T-cell (primary cell): ENCODE results near the gene RABGAP1L. TPM values are rescaled to one million over a fixed set of nuclear protein-coding genes. Genes with fewer than 3 reads are reported as not detected.

Experiments used
- ATAC-seq, 4 experiments: fragments of 200-7000 bp in 3 of 4; fragments of 150-1000 bp in 1 of 4; cut with Tn5 transposase; replicated peaks in 1 of 4; 1 replicate in 3 of 4; 2 replicates in 1 of 4; pipeline ENCODE4 v1.10.0; 2021; ENCODE audit warnings: moderate library complexity in 3 of 4, mild to moderate bottlenecking in 2 of 4, moderate number of reproducible peaks in 1 of 4
- CTCF ChIA-PET, 2 donors: fragments of 300-600 bp; sonication (Branson Sonifier 250); formaldehyde crosslinking; loops; one replicate each; lab custom pipeline; 2022; ENCODE audit warnings: antibody characterized with exemption in 2 of 2; lab: Charles Lee
- POLR2A ChIA-PET, 2 donors: fragments of 300-600 bp; sonication (Branson Sonifier 250); formaldehyde crosslinking; loops; one replicate each; lab custom pipeline; 2022; ENCODE audit warnings: antibody characterized with exemption in 2 of 2; lab: Charles Lee
- DNase-seq, 35 experiments: peaks; one replicate each; pipeline versions ENCODE4 v3.0.0 to v3.0.0-alpha.2; 2013 to 2023
- H3K27ac ChIP-seq: one replicate; pipeline ENCODE4 v1.5.1; 2013; ENCODE audit warnings: low read length
- H3K27me3 ChIP-seq, 2 experiments: replicated peaks in 1 of 2; 1 replicate in 1 of 2; 2 replicates in 1 of 2; pipeline versions ENCODE4 v1.6.1 to v1.7.0; 2013; ENCODE audit warnings: low read length in 1 of 2, mixed read lengths in 1 of 2; ENCODE audit not compliant: control insufficient read depth in 2 of 2, insufficient read depth in 2 of 2; ENCODE audit errors: extremely low read depth in 1 of 2
- H3K36me3 ChIP-seq, 2 donors: 1 replicate in 1 of 2; 2 replicates in 1 of 2; pipeline versions ENCODE4 v1.6.1 to v1.7.0; 2013; ENCODE audit warnings: low read length in 1 of 2; ENCODE audit not compliant: control insufficient read depth in 2 of 2, insufficient read depth in 1 of 2; ENCODE audit errors: extremely low read depth in 1 of 2
- H3K4me1 ChIP-seq, 2 experiments: 1 replicate in 1 of 2; 2 replicates in 1 of 2; pipeline versions ENCODE4 v1.6.1 to v1.7.0; 2013; ENCODE audit warnings: low read length in 2 of 2, mixed read lengths in 1 of 2; ENCODE audit not compliant: insufficient read depth in 2 of 2, control insufficient read depth in 1 of 2; ENCODE audit errors: extremely low read depth in 1 of 2
- H3K4me3 ChIP-seq, 2 donors: 1 replicate in 1 of 2; 2 replicates in 1 of 2; pipeline versions ENCODE4 v1.5.1 to v1.7.0; 2013; ENCODE audit warnings: mild to moderate bottlenecking in 2 of 2, low read length in 1 of 2, moderate library complexity in 1 of 2; ENCODE audit not compliant: control insufficient read depth in 1 of 2; ENCODE audit errors: extremely low read depth in 1 of 2
- H3K9me3 ChIP-seq: 2 replicates; pipeline ENCODE4 v1.7.0; 2013
- H3K27ac Mint-ChIP-seq, 2 donors: one replicate each; pipeline ENCODE4 v1.8.0; 2020 to 2021; ENCODE audit warnings: mild to moderate bottlenecking in 2 of 2, mixed read lengths in 2 of 2
- H3K27me3 Mint-ChIP-seq, 2 donors: one replicate each; pipeline ENCODE4 v1.8.0; 2021 to 2022; ENCODE audit warnings: mixed read lengths in 2 of 2
- H3K36me3 Mint-ChIP-seq: one replicate; pipeline ENCODE4 v1.8.0; 2021; ENCODE audit warnings: mixed read lengths
- H3K4me1 Mint-ChIP-seq, 3 donors: one replicate each; pipeline ENCODE4 v1.8.0; 2020 to 2022; ENCODE audit warnings: mixed read lengths in 3 of 3, mild to moderate bottlenecking in 1 of 3
- H3K4me3 Mint-ChIP-seq, 3 donors: one replicate each; pipeline ENCODE4 v1.8.0; 2020 to 2022; ENCODE audit warnings: mild to moderate bottlenecking in 3 of 3, mixed read lengths in 3 of 3, moderate library complexity in 3 of 3
- H3K9me3 Mint-ChIP-seq, 3 donors: one replicate each; pipeline ENCODE4 v1.8.0; 2020 to 2022; ENCODE audit warnings: mixed read lengths in 3 of 3
- WGBS: methylation state at CpG from one replicate; pipeline ENCODE4 v1.1.5; 2013; ENCODE audit warnings: missing lambda C conversion rate; ENCODE audit not compliant: insufficient coverage; 5-methylcytosine and 5-hydroxymethylcytosine counted together
- total RNA-seq, 35 experiments: library from RNA in 6 of 35; stranded (reverse) in 6 of 35; fragments of 120-200 nt in 1 of 35; gene quantifications; one replicate each; pipeline versions ENCODE4 v1.2.1 to v1.2.4 and lab custom pipeline; 2013 to 2026

The RABGAP1L gene
- total RNA-seq, 5 donors from 2014 or later (not counting 1 experiment from before 2014, with no cell fraction given): 75.0 to 108 (median 82.3) TPM

- H3K36me3 Mint-ChIP-seq: peaks cover 45% of the 10 kb centered on the region
- DNase-seq (no peak), ATAC-seq (no peak)
- Histone ChIP-seq H3K27me3 (no peaks in the 10 kb centered on the region), H3K36me3 (peaks cover 0 to 3% of the 10 kb centered on the region in 2 donors), H3K4me1 (no peaks in the 10 kb centered on the region), H3K9me3 (no peaks in the 10 kb centered on the region), H3K27ac (no peak overlapping the region), H3K4me3 (no peak overlapping the region)
- CTCF ChIA-PET: interaction anchor here (0.7 to 1.0 kb wide), 2 partner anchors 59 to 115 kb away, joined by 9 read pairs; no protein-coding TSS in a partner anchor
- 100% methylated on average over 1 of the region's 1 CpG for WGBS
- no peaks in the 10 kb centered on the region for H3K27me3 Mint-ChIP-seq
- H3K4me1 Mint-ChIP-seq: peaks cover 0 to 8% (median 3%) of the 10 kb centered on the region in 3 donors
- no peaks in the 10 kb centered on the region for H3K9me3 Mint-ChIP-seq
- no peak overlapping the region for H3K27ac Mint-ChIP-seq
- no peak overlapping the region for H3K4me3 Mint-ChIP-seq
- POLR2A ChIA-PET: interaction anchor here in 1 of 2 donors (0.7 kb wide), 2 partner anchors 165 to 224 kb away, joined by 11 to 20 read pairs; no protein-coding TSS in a partner anchor
Measured at GRCh38 chr1:174818951-174819350, 659.6 kb downstream of the RABGAP1L start.

GRCh38 chr1:174819596-174819995 is 660.3 kb downstream of the RABGAP1L start:
- Mint-ChIP-seq H3K27me3 (no peaks in the 10 kb centered on the region), H3K27ac (no peak overlapping the region), H3K36me3 (peaks cover 41% of the 10 kb centered on the region), H3K4me1 (peaks cover 0 to 8% (median 3%) of the 10 kb centered on the region in 3 donors), H3K9me3 (no peaks in the 10 kb centered on the region), H3K4me3 (no peak overlapping the region)
- ChIA-PET POLR2A (interaction anchor here in 1 of 2 donors (0.5 kb wide), 1 partner anchor 1754 kb away, joined by 3 read pairs; no protein-coding TSS in a partner anchor), CTCF (interaction anchor here (0.7 to 1.5 kb wide), 3 partner anchors 58 to 306 kb away, joined by 3 to 9 read pairs (median 9); no protein-coding TSS in a partner anchor)
- no peak for ATAC-seq
- Histone ChIP-seq H3K36me3 (peaks cover 0 to 3% of the 10 kb centered on the region in 2 donors), H3K27ac (no peak overlapping the region), H3K4me3 (no peak overlapping the region), H3K4me1 (no peaks in the 10 kb centered on the region), H3K9me3 (no peaks in the 10 kb centered on the region), H3K27me3 (no peaks in the 10 kb centered on the region)
- no peak for DNase-seq

GRCh38 chr1:174825127-174825526 is 665.8 kb downstream of the RABGAP1L start:
- POLR2A ChIA-PET: no interaction called here
- DNase-seq: no peak
- CTCF ChIA-PET: interaction anchor here (0.6 to 1.4 kb wide), 2 partner anchors 13 to 529 kb away, joined by 3 to 5 read pairs; no protein-coding TSS in a partner anchor
- 100% methylated on average over 3 of the region's 4 CpGs for WGBS
- H3K4me1 Mint-ChIP-seq: peaks cover 5 to 6% (median 5%) of the 10 kb centered on the region in 3 donors
- ATAC-seq: no peak
- Histone ChIP-seq H3K27me3 (no peaks in the 10 kb centered on the region), H3K4me3 (no peak overlapping the region), H3K9me3 (no peaks in the 10 kb centered on the region), H3K4me1 (no peaks in the 10 kb centered on the region), H3K36me3 (no peaks in the 10 kb centered on the region), H3K27ac (no peak overlapping the region)
- no peak overlapping the region for H3K27ac Mint-ChIP-seq
- H3K36me3 Mint-ChIP-seq: peaks cover 49% of the 10 kb centered on the region
- H3K9me3 Mint-ChIP-seq: no peaks in the 10 kb centered on the region
- no peak overlapping the region for H3K4me3 Mint-ChIP-seq
- no peaks in the 10 kb centered on the region for H3K27me3 Mint-ChIP-seq

- no peak overlapping the region for H3K4me3 ChIP-seq
- no peaks in the 10 kb centered on the region for H3K36me3 ChIP-seq
- Mint-ChIP-seq H3K27ac (no peak overlapping the region), H3K27me3 (no peaks in the 10 kb centered on the region), H3K36me3 (peaks cover 46% of the 10 kb centered on the region), H3K4me3 (no peak overlapping the region), H3K9me3 (no peaks in the 10 kb centered on the region), H3K4me1 (peaks cover 5 to 6% (median 5%) of the 10 kb centered on the region in 3 donors)
- POLR2A ChIA-PET: no interaction called here
- no peak overlapping the region for H3K27ac ChIP-seq
- CTCF ChIA-PET: interaction anchor here in 1 of 2 donors (0.5 to 0.6 kb wide), 2 partner anchors 78 to 530 kb away, joined by 5 to 6 read pairs; no protein-coding TSS in a partner anchor
- ATAC-seq: no peak
- 40% methylated on average over 1 of the region's 5 CpGs for WGBS
- no peak for DNase-seq
- H3K4me1 ChIP-seq: no peaks in the 10 kb centered on the region
- no peaks in the 10 kb centered on the region for H3K9me3 ChIP-seq
- H3K27me3 ChIP-seq: no peaks in the 10 kb centered on the region
Measured at GRCh38 chr1:174825806-174826205, 666.5 kb downstream of the RABGAP1L start.

GRCh38 chr1:174828264-174828663 is 668.9 kb downstream of the RABGAP1L start:
- no peaks in the 10 kb centered on the region for H3K27me3 ChIP-seq
- ChIA-PET CTCF (interaction anchor here in 1 of 2 donors (0.5 kb wide), 1 partner anchor 12 kb away, joined by 3 read pairs; no protein-coding TSS in a partner anchor), POLR2A (no interaction called here)
- H3K9me3 Mint-ChIP-seq: no peaks in the 10 kb centered on the region
- no peaks in the 10 kb centered on the region for H3K9me3 ChIP-seq
- H3K4me3 ChIP-seq: no peak overlapping the region
- no peaks in the 10 kb centered on the region for H3K36me3 ChIP-seq
- ATAC-seq (no peak), DNase-seq (no peak)
- H3K27ac Mint-ChIP-seq: no peak overlapping the region
- H3K4me1 Mint-ChIP-seq: peaks cover 5 to 11% (median 5%) of the 10 kb centered on the region in 3 donors
- H3K4me3 Mint-ChIP-seq: no peak overlapping the region
- H3K36me3 Mint-ChIP-seq: peaks cover 34% of the 10 kb centered on the region
- no peak overlapping the region for H3K27ac ChIP-seq
- H3K27me3 Mint-ChIP-seq: no peaks in the 10 kb centered on the region
- no CpG with 5 or more reads among the region's 3 CpGs for WGBS
- no peaks in the 10 kb centered on the region for H3K4me1 ChIP-seq

- POLR2A ChIA-PET: interaction anchor here in 1 of 2 donors (0.6 kb wide), 1 partner anchor 107 kb away, joined by 3 read pairs; no protein-coding TSS in a partner anchor
Measured at GRCh38 chr1:174829990-174830389, 670.7 kb downstream of the RABGAP1L start.

More at GRCh38 chr1:174829990-174830389, 670.7 kb downstream of the RABGAP1L start:
- Mint-ChIP-seq H3K36me3 (peaks cover 30% of the 10 kb centered on the region), H3K27ac (no peak overlapping the region), H3K4me1 (peaks cover 3 to 8% (median 5%) of the 10 kb centered on the region in 3 donors), H3K9me3 (no peaks in the 10 kb centered on the region), H3K27me3 (no peaks in the 10 kb centered on the region), H3K4me3 (no peak overlapping the region)
- CTCF ChIA-PET: interaction anchor here in 1 of 2 donors (0.7 kb wide), 1 partner anchor 540 kb away, joined by 3 read pairs; no protein-coding TSS in a partner anchor
- H3K36me3 ChIP-seq: no peaks in the 10 kb centered on the region
- no peaks in the 10 kb centered on the region for H3K9me3 ChIP-seq
- H3K27me3 ChIP-seq: no peaks in the 10 kb centered on the region
- no CpG with 5 or more reads among the region's 1 CpG for WGBS
- no peak overlapping the region for H3K4me3 ChIP-seq
- H3K4me1 ChIP-seq: no peaks in the 10 kb centered on the region
- no peak overlapping the region for H3K27ac ChIP-seq
- DNase-seq (no peak), ATAC-seq (no peak)
